GM12891 (cell line): ENCODE data around the gene PEDS1.

Experiments used
- PAX5 ChIP-seq: IDR thresholded peaks from 2 replicates; pipeline ENCODE4 v1.6.1; 2011; ENCODE audit warnings: low read length, moderate library complexity, mild to moderate bottlenecking; ENCODE audit not compliant: insufficient read depth, severe bottlenecking
- POLR2A ChIP-seq: IDR thresholded peaks from 2 replicates; pipeline ENCODE4 v1.6.1; 2011; ENCODE audit warnings: low read depth, low read length, control low read depth
- POLR2AphosphoS5 ChIP-seq: IDR thresholded peaks from 2 replicates; pipeline ENCODE4 v1.6.1; 2011; ENCODE audit warnings: low read depth, low read length, control low read depth
- POU2F2 ChIP-seq: IDR thresholded peaks from 2 replicates; pipeline ENCODE4 v1.6.1; 2011; ENCODE audit warnings: low read depth, mild to moderate bottlenecking, control low read depth, low read length, moderate library complexity
- SPI1 ChIP-seq: IDR thresholded peaks from 2 replicates; pipeline ENCODE4 v1.6.1; 2011; ENCODE audit warnings: low read depth, low read length, control low read depth
- TAF1 ChIP-seq: IDR thresholded peaks from 2 replicates; pipeline ENCODE4 v1.6.1; 2011; ENCODE audit warnings: low read depth, low read length, control low read depth

DNA sequence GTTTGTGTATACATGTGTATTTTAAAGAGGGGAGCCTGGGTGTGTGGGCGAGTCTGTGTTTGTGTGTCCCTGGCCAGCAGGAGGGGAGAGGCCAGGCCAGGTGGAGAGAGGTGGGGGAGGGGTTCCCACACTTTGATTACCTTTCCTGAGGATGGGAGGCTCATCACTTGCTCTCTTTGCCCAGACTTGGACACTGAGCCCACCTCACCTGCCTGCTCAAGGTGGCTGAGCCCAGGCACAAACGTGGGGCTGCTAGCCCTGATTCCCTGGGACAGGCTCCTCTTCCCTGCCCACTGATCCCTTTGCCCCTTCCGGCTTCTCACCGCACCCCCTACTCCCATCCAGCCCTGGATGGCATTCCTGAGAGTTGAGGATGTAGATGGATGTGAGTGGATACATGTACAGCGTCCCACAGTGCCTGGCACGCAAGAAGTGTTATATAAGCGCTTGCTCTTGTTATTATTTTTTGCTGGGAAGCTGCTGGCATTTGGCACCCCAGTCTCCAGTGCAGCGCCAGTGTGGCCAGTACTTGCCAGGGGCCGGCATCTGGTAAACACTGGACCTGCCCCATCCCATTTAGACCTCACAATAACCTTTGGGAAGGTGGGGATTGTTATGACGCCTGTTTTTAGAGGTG is 39.8 kb upstream of the PEDS1 start:
- no peak for TF ChIP-seq TAF1
- TF ChIP-seq POLR2A, result no peak
- TF ChIP-seq PAX5, result no peak
- TF ChIP-seq POLR2AphosphoS5, result no peak
- no peak for TF ChIP-seq SPI1
- no peak for TF ChIP-seq POU2F2
